ENCODE measurements around the gene TSPEAR.

- TF ChIP-seq PKNOX1 (IDR thresholded peaks at IDR 0.05) (no peak), ELF4 (IDR thresholded peaks at IDR 0.05) (no peak), BHLHE40 (IDR thresholded peaks at IDR 0.05; ENCODE audit: borderline replicate concordance) (no peak), FOXA1 (IDR thresholded peaks at IDR 0.05) (no peak), SP1 (IDR thresholded peaks at IDR 0.05) (no peak), FOXM1 (IDR thresholded peaks at IDR 0.05; ENCODE audit: borderline replicate concordance) (no peak), NFRKB (IDR thresholded peaks at IDR 0.05) (no peak), CTBP1 (IDR thresholded peaks at IDR 0.05; ENCODE audit: borderline replicate concordance) (no peak), SUZ12 (IDR thresholded peaks at IDR 0.05) (no peak), LEF1 (IDR thresholded peaks at IDR 0.05; ENCODE audit: borderline replicate concordance) (no peak), TARDBP (IDR thresholded peaks at IDR 0.05) (no peak), ARNT (IDR thresholded peaks at IDR 0.05) (no peak)
Measured at GRCh38 chr21:44684483-44684882, 26.9 kb downstream of the TSPEAR start.

All from HEK293T (cell line).